DND-41 (cell line): ENCODE results near the gene FAM209B.
"Not testable (repeated sequence)": the region's sequence is repeated elsewhere in the genome, so short reads cannot be mapped to it uniquely, and the experiment has no call there.

Experiments
- ATAC-seq: fragments of 200-7000 bp; cut with Tn5 transposase; 3 replicates; pipeline ENCODE4 v1.9.1; 2021; ENCODE audit warnings: low read depth; ENCODE audit not compliant: insufficient read depth
- DNase-seq: peaks from one replicate; pipeline ENCODE4 v3.0.0-alpha.2; 2020
- H2AFZ ChIP-seq: 2 replicates; pipeline ENCODE4 v1.6.0; 2012; ENCODE audit warnings: low read depth, low read length
- H3K27ac ChIP-seq: 2 replicates; pipeline ENCODE4 v1.5.1; 2012; ENCODE audit warnings: low read length, inconsistent platforms
- H3K27me3 ChIP-seq: fragments of 200-600 bp; sonication (generic); 2 replicates; pipeline ENCODE4 v1.6.0; 2012; ENCODE audit warnings: low read length, mild to moderate bottlenecking, inconsistent platforms; ENCODE audit not compliant: insufficient read depth, poor library complexity
- H3K36me3 ChIP-seq: 2 replicates; pipeline ENCODE4 v1.5.1; 2012; ENCODE audit warnings: low read length, inconsistent platforms; ENCODE audit not compliant: insufficient read depth
- H3K4me1 ChIP-seq: 2 replicates; pipeline ENCODE4 v1.5.1; 2012; ENCODE audit warnings: mild to moderate bottlenecking, low read length; ENCODE audit not compliant: insufficient read depth
- H3K4me2 ChIP-seq: 2 replicates; pipeline ENCODE4 v1.6.0; 2012; ENCODE audit warnings: mild to moderate bottlenecking, moderate library complexity, low read length, inconsistent platforms; ENCODE audit not compliant: insufficient read depth
- H3K4me3 ChIP-seq, 2 experiments: fragments of 200-600 bp in 1 of 2; shearing (Covaris generic) in 1 of 2; 2 replicates each; pipeline ENCODE4 v1.5.1; 2012 to 2016; ENCODE audit warnings: inconsistent platforms in 2 of 2, low read length in 2 of 2, mild to moderate bottlenecking in 2 of 2, low read depth in 1 of 2, moderate library complexity in 1 of 2
- H3K79me2 ChIP-seq: 2 replicates; pipeline ENCODE4 v1.6.0; 2012; ENCODE audit warnings: low read length, inconsistent platforms; ENCODE audit not compliant: insufficient read depth
- H3K9ac ChIP-seq: 2 replicates; pipeline ENCODE4 v1.6.0; 2012; ENCODE audit warnings: low read depth, mild to moderate bottlenecking, inconsistent platforms, low read length, moderate library complexity
- H3K9me3 ChIP-seq: 2 replicates; pipeline ENCODE4 v1.5.1; 2012; ENCODE audit warnings: low read length, moderate library complexity, mild to moderate bottlenecking, inconsistent platforms; ENCODE audit not compliant: insufficient read depth, severe bottlenecking
- H4K20me1 ChIP-seq: 2 replicates; pipeline ENCODE4 v1.6.0; 2012; ENCODE audit warnings: low read length; ENCODE audit not compliant: insufficient read depth
- CTCF ChIP-seq: IDR thresholded peaks from 2 replicates; pipeline ENCODE4 v1.5.1; 2012; ENCODE audit warnings: borderline replicate concordance, low read length, moderate library complexity, mild to moderate bottlenecking; ENCODE audit not compliant: poor library complexity, severe bottlenecking; ENCODE audit errors: extremely low read depth
- EZH2 ChIP-seq: IDR thresholded peaks from 3 replicates; pipeline ENCODE4 v1.6.1; 2012; ENCODE audit warnings: borderline replicate concordance, low read depth, mild to moderate bottlenecking, moderate library complexity, low read length, inconsistent platforms; ENCODE audit not compliant: severe bottlenecking

Gene FAM209B

GRCh38 chr20:56532946-56533345 lies at the start of gene FAM209B:
FAM209B (plus strand) TSS chr20:56533246; CDS start chr20:56533342, 96 bp downstream.
- not testable (repeated sequence) for H3K36me3 ChIP-seq, H3K79me2 ChIP-seq, H2AFZ ChIP-seq, H3K27ac ChIP-seq, H3K9ac ChIP-seq, H3K4me1 ChIP-seq, H3K4me3 ChIP-seq, H4K20me1 ChIP-seq, H3K9me3 ChIP-seq, DNase-seq, ATAC-seq, H3K27me3 ChIP-seq, H3K4me2 ChIP-seq

- Histone ChIP-seq H3K4me2 (no peak overlapping the region), H3K9me3 (no peaks in the 10 kb centered on the region), H3K27ac (no peak overlapping the region)
Measured at GRCh38 chr20:56483970-56484369, 49.1 kb upstream of the FAM209B start.

GRCh38 chr20:56487216-56487615 lies 45.8 kb upstream of the FAM209B start:
- Histone ChIP-seq H2AFZ (no peak overlapping the region), H3K9me3 (no peaks in the 10 kb centered on the region), H3K4me2 (no peak overlapping the region), H3K4me1 (no peaks in the 10 kb centered on the region), H3K36me3 (peaks cover 82% of the 10 kb centered on the region), H3K27ac (no peak overlapping the region), H3K79me2 (peaks cover 29% of the 10 kb centered on the region), H3K4me3 (no peak overlapping the region), H4K20me1 (peaks cover 24% of the 10 kb centered on the region), H3K9ac (no peak overlapping the region), H3K27me3 (no peaks in the 10 kb centered on the region)
- ATAC-seq: no peak
- TF ChIP-seq EZH2 (no peak), CTCF (no peak)
- no peak for DNase-seq

More at GRCh38 chr20:56483970-56484369, 49.1 kb upstream of the FAM209B start:
- peaks cover 87% of the 10 kb centered on the region for H3K36me3 ChIP-seq
- H3K79me2 ChIP-seq: peaks cover 20% of the 10 kb centered on the region
- H3K4me3 ChIP-seq: no peak overlapping the region
- H3K4me1 ChIP-seq: no peaks in the 10 kb centered on the region
- no peak overlapping the region for H3K9ac ChIP-seq
- no peaks in the 10 kb centered on the region for H3K27me3 ChIP-seq
- ATAC-seq (no peak), DNase-seq (no peak)
- TF ChIP-seq EZH2 (no peak), CTCF (no peak)
- H4K20me1 ChIP-seq: peaks cover 23% of the 10 kb centered on the region
- no peak overlapping the region for H2AFZ ChIP-seq

GRCh38 chr20:56488566-56488965 lies 44.5 kb upstream of the FAM209B start:
- TF ChIP-seq CTCF: no peak
- no peak for TF ChIP-seq EZH2
- H3K9me3 ChIP-seq: no peaks in the 10 kb centered on the region
- H4K20me1 ChIP-seq: peaks cover 24% of the 10 kb centered on the region
- ATAC-seq: no peak
- no peak overlapping the region for H3K27ac ChIP-seq
- no peak overlapping the region for H2AFZ ChIP-seq
- H3K4me3 ChIP-seq: no peak overlapping the region
- H3K9ac ChIP-seq: no peak overlapping the region
- peaks cover 77% of the 10 kb centered on the region for H3K36me3 ChIP-seq
- no peak for DNase-seq
- peaks cover 23% of the 10 kb centered on the region; the same call in 1 of the 2 replicates for H3K79me2 ChIP-seq
- H3K4me2 ChIP-seq: no peak overlapping the region
- no peaks in the 10 kb centered on the region for H3K27me3 ChIP-seq
- no peaks in the 10 kb centered on the region for H3K4me1 ChIP-seq
